ENCODE results near the gene TAGLN3.
A peak's percentile ranks its signal among the peaks of the same experiment; 100 is the strongest.

Gene TAGLN3

GRCh38 chr3:111954228-111954990 lies 44.3 kb upstream of the TAGLN3 start:
- H3K9me3 ChIP-seq (ENCODE audit: severe bottlenecking) = no peaks in the 10 kb centered on the region
- TF ChIP-seq CTCF (IDR thresholded peaks at IDR 0.05; ENCODE audit: low read depth, low read length) = no peak
- no peak for DNase-seq
- H3K36me3 ChIP-seq = no peaks in the 10 kb centered on the region
- H3K27me3 ChIP-seq (ENCODE audit: insufficient read depth, low read depth, severe bottlenecking) = no peaks in the 10 kb centered on the region
- peak overlapping the region; percentile 2; the same call in 1 of the 2 replicates for H3K27ac ChIP-seq
- no peak overlapping the region for H3K4me3 ChIP-seq (ENCODE audit: low read depth, low read length)

- Histone ChIP-seq H3K27ac (no peak overlapping the region), H3K36me3 (no peaks in the 10 kb centered on the region), H3K9me3 (ENCODE audit: severe bottlenecking) (no peaks in the 10 kb centered on the region), H3K27me3 (ENCODE audit: insufficient read depth, low read depth, severe bottlenecking) (no peaks in the 10 kb centered on the region), H3K4me3 (ENCODE audit: low read depth, low read length) (no peak overlapping the region)
- DNase-seq = no peak
- no peak for TF ChIP-seq CTCF (IDR thresholded peaks at IDR 0.05; ENCODE audit: low read depth, low read length)
Observed at GRCh38 chr3:111955876-111956275, 42.8 kb upstream of the TAGLN3 start.

GRCh38 chr3:111956449-111956848 lies 42.3 kb upstream of the TAGLN3 start:
- no peaks in the 10 kb centered on the region for H3K36me3 ChIP-seq
- no peak for DNase-seq
- no peak overlapping the region for H3K4me3 ChIP-seq (ENCODE audit: low read depth, low read length)
- H3K9me3 ChIP-seq (ENCODE audit: severe bottlenecking) = no peaks in the 10 kb centered on the region
- no peak for TF ChIP-seq CTCF (IDR thresholded peaks at IDR 0.05; ENCODE audit: low read depth, low read length)
- no peak overlapping the region for H3K27ac ChIP-seq
- H3K27me3 ChIP-seq (ENCODE audit: insufficient read depth, low read depth, severe bottlenecking) = no peaks in the 10 kb centered on the region

GRCh38 chr3:111956995-111957734 lies 41.6 kb upstream of the TAGLN3 start:
- H3K9me3 ChIP-seq (ENCODE audit: severe bottlenecking) = no peaks in the 10 kb centered on the region
- no peaks in the 10 kb centered on the region for H3K36me3 ChIP-seq
- H3K27me3 ChIP-seq (ENCODE audit: insufficient read depth, low read depth, severe bottlenecking) = no peaks in the 10 kb centered on the region
- DNase-seq = no peak
- H3K4me3 ChIP-seq (ENCODE audit: low read depth, low read length) = no peak overlapping the region
- no peak overlapping the region for H3K27ac ChIP-seq
- TF ChIP-seq CTCF (IDR thresholded peaks at IDR 0.05; ENCODE audit: low read depth, low read length) = no peak

GRCh38 chr3:111961461-111962164 lies 37.1 kb upstream of the TAGLN3 start:
- no peak for TF ChIP-seq CTCF (IDR thresholded peaks at IDR 0.05; ENCODE audit: low read depth, low read length)
- Histone ChIP-seq H3K27ac (no peak overlapping the region), H3K36me3 (no peaks in the 10 kb centered on the region), H3K4me3 (ENCODE audit: low read depth, low read length) (no peak overlapping the region), H3K9me3 (ENCODE audit: severe bottlenecking) (no peaks in the 10 kb centered on the region), H3K27me3 (ENCODE audit: insufficient read depth, low read depth, severe bottlenecking) (no peaks in the 10 kb centered on the region)
- no peak for DNase-seq

Measured in WERI-Rb-1 (cell line).